ENCODE measurements around the gene ZNF426.

The ZNF426 gene

GRCh38 chr19:9494096-9494495, 44.3 kb downstream of the ZNF426 start:
- DNase-seq: no peak

- DNase-seq: no peak
Measured at GRCh38 chr19:9487016-9487415, 51.4 kb downstream of the ZNF426 start.

- DNase-seq: no peak
Measured at GRCh38 chr19:9485140-9485539, 53.3 kb downstream of the ZNF426 start.

DNA sequence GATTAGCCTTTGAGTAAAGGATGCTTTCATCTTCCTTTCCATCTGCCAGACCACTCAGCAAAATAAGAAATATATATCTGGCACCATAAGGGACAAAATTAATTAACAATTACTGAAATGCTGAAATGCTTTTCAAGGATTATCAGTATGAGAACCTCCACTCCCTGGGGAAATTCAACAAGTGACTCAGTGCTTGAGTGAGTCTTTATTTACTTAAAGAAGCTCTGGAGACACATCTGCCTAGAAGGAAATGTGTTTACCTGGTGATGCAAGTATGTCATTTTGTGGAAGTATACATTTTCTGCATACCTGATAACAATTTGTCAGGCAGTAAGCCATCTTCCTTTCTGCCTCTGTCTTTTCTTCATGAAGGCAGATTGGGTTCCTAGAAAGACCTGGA, 63.5 kb downstream of the ZNF426 start:
- no peak for DNase-seq
